Right kidney (tissue), 9 donors: ENCODE data around the gene CDKL1.

Experiments used
- DNase-seq: peaks from one replicate; pipeline ENCODE4 v3.0.0-alpha.2; 2016
- long read RNA-seq, 8 donors: transcript quantifications; one replicate each; lab custom pipeline, GENCODE V29; 2026

Gene CDKL1
- long read RNA-seq, donor 1, result 0 reads
- long read RNA-seq, donor 2, result 0 reads
- long read RNA-seq, donor 3, partial matches to known transcripts, result 10 of 12 reads
- long read RNA-seq, donor 3, other reads (novel, unspliced or antisense), result 0 of 12 reads
- long read RNA-seq, donor 4, result 0 reads
- long read RNA-seq, donor 5, result 0 reads
- long read RNA-seq, donor 6, result 0 reads
- long read RNA-seq, donor 7, result 0 reads
- long read RNA-seq, donor 8, partial matches to known transcripts, result 11 of 12 reads
- long read RNA-seq, donor 8, other reads (novel, unspliced or antisense), result 0 of 12 reads

GRCh38 chr14:50396631-50397389 is at the start of gene CDKL1:
Gene CDKL1, minus strand, starts transcription at chr14:50396881. Its CDS starts 1,013 bp downstream, at chr14:50395868.
- peak; percentile 87 for DNase-seq

- no peak for DNase-seq
Measured at GRCh38 chr14:50434528-50434927, 37.8 kb upstream of the CDKL1 start.

GRCh38 chr14:50432131-50432530 is 35.5 kb upstream of the CDKL1 start:
- DNase-seq, result no peak

- DNase-seq, result no peak
Measured at GRCh38 chr14:50425816-50426215, 29.1 kb upstream of the CDKL1 start.

GRCh38 chr14:50425105-50425504 is 28.4 kb upstream of the CDKL1 start:
- no peak for DNase-seq

- DNase-seq, result no peak
Measured at GRCh38 chr14:50423529-50423928, 26.8 kb upstream of the CDKL1 start.

- DNase-seq, result no peak
Measured at GRCh38 chr14:50421499-50421898, 24.8 kb upstream of the CDKL1 start.

GRCh38 chr14:50417853-50418252 is 21.2 kb upstream of the CDKL1 start:
- no peak for DNase-seq

GRCh38 chr14:50410921-50411320 is 14.2 kb upstream of the CDKL1 start:
- no peak for DNase-seq

GRCh38 chr14:50410071-50410470 is 13.4 kb upstream of the CDKL1 start:
- no peak for DNase-seq

GRCh38 chr14:50407111-50407812 is 10.6 kb upstream of the CDKL1 start:
- no peak for DNase-seq

GRCh38 chr14:50403419-50403818 is 6.7 kb upstream of the CDKL1 start:
- DNase-seq, result no peak

GRCh38 chr14:50402965-50403364 is 6.3 kb upstream of the CDKL1 start:
- DNase-seq, result no peak

GRCh38 chr14:50400461-50400860 is 3.8 kb upstream of the CDKL1 start:
- DNase-seq, result no peak

GRCh38 chr14:50399251-50400032 is 2.8 kb upstream of the CDKL1 start:
- no peak for DNase-seq

- no peak for DNase-seq
Measured at GRCh38 chr14:50398189-50398580, 1.5 kb upstream of the CDKL1 start.

GRCh38 chr14:50397390-50398188 is 908 bp upstream of the CDKL1 start:
- no peak for DNase-seq

GRCh38 chr14:50395448-50395847 is 1.2 kb downstream of the CDKL1 start:
- no peak for DNase-seq

- no peak for DNase-seq
Measured at GRCh38 chr14:50394713-50395112, 2.0 kb downstream of the CDKL1 start.

- no peak for DNase-seq
Measured at GRCh38 chr14:50389668-50390441, 6.8 kb downstream of the CDKL1 start.
